ENCODE data around the gene SRSF7.
"Not testable (repeated sequence)": the region's sequence is repeated elsewhere in the genome, so short reads cannot be mapped to it uniquely, and the experiment has no call there.

SRSF7 gene

GRCh38 chr2:38750891-38751595 is at the start of gene SRSF7:
SRSF7 (minus strand) TSS chr2:38751361; CDS start chr2:38751256, 105 bp downstream.
- in situ Hi-C loops (cut with MboI; ENCODE audit: low sequenced_read_pairs) = no loop called here

GRCh38 chr2:38797953-38798352 is 46.8 kb upstream of the SRSF7 start:
- in situ Hi-C loops (cut with MboI; ENCODE audit: low sequenced_read_pairs) = no loop called here

GRCh38 chr2:38797250-38797676 is 46.1 kb upstream of the SRSF7 start:
- in situ Hi-C loops (cut with MboI; ENCODE audit: low sequenced_read_pairs) = no loop called here

- in situ Hi-C loops (cut with MboI; ENCODE audit: low sequenced_read_pairs) = not testable (repeated sequence)
Observed at GRCh38 chr2:38795016-38795415, 43.9 kb upstream of the SRSF7 start.

- in situ Hi-C loops (cut with MboI; ENCODE audit: low sequenced_read_pairs) = no loop called here
Observed at GRCh38 chr2:38794235-38794946, 43.2 kb upstream of the SRSF7 start.

GRCh38 chr2:38793511-38793910 is 42.4 kb upstream of the SRSF7 start:
- in situ Hi-C loops (cut with MboI; ENCODE audit: low sequenced_read_pairs) = no loop called here

- in situ Hi-C loops (cut with MboI; ENCODE audit: low sequenced_read_pairs) = no loop called here
Observed at GRCh38 chr2:38792751-38793150, 41.6 kb upstream of the SRSF7 start.

- in situ Hi-C loops (cut with MboI; ENCODE audit: low sequenced_read_pairs) = not testable (repeated sequence)
Observed at GRCh38 chr2:38792321-38792720, 41.2 kb upstream of the SRSF7 start.

GRCh38 chr2:38791744-38792143 is 40.6 kb upstream of the SRSF7 start:
- in situ Hi-C loops (cut with MboI; ENCODE audit: low sequenced_read_pairs) = no loop called here

GRCh38 chr2:38789691-38790090 is 38.5 kb upstream of the SRSF7 start:
- in situ Hi-C loops (cut with MboI; ENCODE audit: low sequenced_read_pairs) = no loop called here

GRCh38 chr2:38788306-38788705 is 37.1 kb upstream of the SRSF7 start:
- in situ Hi-C loops (cut with MboI; ENCODE audit: low sequenced_read_pairs) = no loop called here

GRCh38 chr2:38783586-38783985 is 32.4 kb upstream of the SRSF7 start:
- in situ Hi-C loops (cut with MboI; ENCODE audit: low sequenced_read_pairs) = no loop called here

GRCh38 chr2:38778687-38779082 is 27.5 kb upstream of the SRSF7 start:
- in situ Hi-C loops (cut with MboI; ENCODE audit: low sequenced_read_pairs) = no loop called here

GRCh38 chr2:38776531-38776930 is 25.4 kb upstream of the SRSF7 start:
- in situ Hi-C loops (cut with MboI; ENCODE audit: low sequenced_read_pairs) = no loop called here

GRCh38 chr2:38775921-38776225 is 24.7 kb upstream of the SRSF7 start:
- in situ Hi-C loops (cut with MboI; ENCODE audit: low sequenced_read_pairs) = no loop called here

GRCh38 chr2:38775097-38775920 is 24.1 kb upstream of the SRSF7 start:
- in situ Hi-C loops (cut with MboI; ENCODE audit: low sequenced_read_pairs) = no loop called here

GRCh38 chr2:38771632-38772031 is 20.5 kb upstream of the SRSF7 start:
- in situ Hi-C loops (cut with MboI; ENCODE audit: low sequenced_read_pairs) = no loop called here

GRCh38 chr2:38765551-38765950 is 14.4 kb upstream of the SRSF7 start:
- in situ Hi-C loops (cut with MboI; ENCODE audit: low sequenced_read_pairs) = no loop called here

GRCh38 chr2:38765149-38765548 is 14.0 kb upstream of the SRSF7 start:
- in situ Hi-C loops (cut with MboI; ENCODE audit: low sequenced_read_pairs) = no loop called here

GRCh38 chr2:38763728-38764127 is 12.6 kb upstream of the SRSF7 start:
- in situ Hi-C loops (cut with MboI; ENCODE audit: low sequenced_read_pairs) = no loop called here

- in situ Hi-C loops (cut with MboI; ENCODE audit: low sequenced_read_pairs) = no loop called here
Observed at GRCh38 chr2:38763228-38763627, 12.1 kb upstream of the SRSF7 start.

- in situ Hi-C loops (cut with MboI; ENCODE audit: low sequenced_read_pairs) = not testable (repeated sequence)
Observed at GRCh38 chr2:38755891-38756290, 4.7 kb upstream of the SRSF7 start.
